DND-41 (cell line): Measurements from ENCODE around the gene KLHL3.

Experiments
- ATAC-seq: fragments of 200-7000 bp; cut with Tn5 transposase; 3 replicates; pipeline ENCODE4 v1.9.1; 2021; ENCODE audit warnings: low read depth; ENCODE audit not compliant: insufficient read depth
- DNase-seq: peaks from one replicate; pipeline ENCODE4 v3.0.0-alpha.2; 2020
- H2AFZ ChIP-seq: 2 replicates; pipeline ENCODE4 v1.6.0; 2012; ENCODE audit warnings: low read depth, low read length
- H3K27ac ChIP-seq: 2 replicates; pipeline ENCODE4 v1.5.1; 2012; ENCODE audit warnings: low read length, inconsistent platforms
- H3K27me3 ChIP-seq: fragments of 200-600 bp; sonication (generic); 2 replicates; pipeline ENCODE4 v1.6.0; 2012; ENCODE audit warnings: low read length, mild to moderate bottlenecking, inconsistent platforms; ENCODE audit not compliant: insufficient read depth, poor library complexity
- H3K36me3 ChIP-seq: 2 replicates; pipeline ENCODE4 v1.5.1; 2012; ENCODE audit warnings: low read length, inconsistent platforms; ENCODE audit not compliant: insufficient read depth
- H3K4me1 ChIP-seq: 2 replicates; pipeline ENCODE4 v1.5.1; 2012; ENCODE audit warnings: mild to moderate bottlenecking, low read length; ENCODE audit not compliant: insufficient read depth
- H3K4me2 ChIP-seq: 2 replicates; pipeline ENCODE4 v1.6.0; 2012; ENCODE audit warnings: mild to moderate bottlenecking, moderate library complexity, low read length, inconsistent platforms; ENCODE audit not compliant: insufficient read depth
- H3K4me3 ChIP-seq, 2 experiments: fragments of 200-600 bp in 1 of 2; shearing (Covaris generic) in 1 of 2; 2 replicates each; pipeline ENCODE4 v1.5.1; 2012 to 2016; ENCODE audit warnings: inconsistent platforms in 2 of 2, low read length in 2 of 2, mild to moderate bottlenecking in 2 of 2, low read depth in 1 of 2, moderate library complexity in 1 of 2
- H3K79me2 ChIP-seq: 2 replicates; pipeline ENCODE4 v1.6.0; 2012; ENCODE audit warnings: low read length, inconsistent platforms; ENCODE audit not compliant: insufficient read depth
- H3K9ac ChIP-seq: 2 replicates; pipeline ENCODE4 v1.6.0; 2012; ENCODE audit warnings: low read depth, mild to moderate bottlenecking, inconsistent platforms, low read length, moderate library complexity
- H3K9me3 ChIP-seq: 2 replicates; pipeline ENCODE4 v1.5.1; 2012; ENCODE audit warnings: low read length, moderate library complexity, mild to moderate bottlenecking, inconsistent platforms; ENCODE audit not compliant: insufficient read depth, severe bottlenecking
- H4K20me1 ChIP-seq: 2 replicates; pipeline ENCODE4 v1.6.0; 2012; ENCODE audit warnings: low read length; ENCODE audit not compliant: insufficient read depth
- CTCF ChIP-seq: IDR thresholded peaks from 2 replicates; pipeline ENCODE4 v1.5.1; 2012; ENCODE audit warnings: borderline replicate concordance, low read length, moderate library complexity, mild to moderate bottlenecking; ENCODE audit not compliant: poor library complexity, severe bottlenecking; ENCODE audit errors: extremely low read depth
- EZH2 ChIP-seq: IDR thresholded peaks from 3 replicates; pipeline ENCODE4 v1.6.1; 2012; ENCODE audit warnings: borderline replicate concordance, low read depth, mild to moderate bottlenecking, moderate library complexity, low read length, inconsistent platforms; ENCODE audit not compliant: severe bottlenecking

KLHL3 gene

GRCh38 chr5:137752905-137753690 is 17.2 kb upstream of the KLHL3 start:
- peaks cover 36% of the 10 kb centered on the region for H3K36me3 ChIP-seq
- no peaks in the 10 kb centered on the region for H3K9me3 ChIP-seq
- H4K20me1 ChIP-seq = peaks cover 56% of the 10 kb centered on the region
- H2AFZ ChIP-seq = no peak overlapping the region
- H3K4me2 ChIP-seq = peak overlapping the region; percentile 87
- peak overlapping the region; percentile 89 for H3K9ac ChIP-seq
- H3K4me1 ChIP-seq = peaks cover 36% of the 10 kb centered on the region
- no peaks in the 10 kb centered on the region for H3K27me3 ChIP-seq
- no peak for TF ChIP-seq EZH2
- TF ChIP-seq CTCF = no peak
- DNase-seq (peak; percentile 54), ATAC-seq (no peak)
- H3K4me3 ChIP-seq = peak overlapping the region; percentile 78 to 83
- H3K27ac ChIP-seq = peak overlapping the region; percentile 100
- H3K79me2 ChIP-seq = peaks cover 49% of the 10 kb centered on the region

- DNase-seq = no peak
- peak overlapping the region; percentile 89 for H3K9ac ChIP-seq
- TF ChIP-seq EZH2 (no peak), CTCF (peak; percentile 72)
- peak overlapping the region; percentile 78 to 83; a peak in 3 of 4 replicates for H3K4me3 ChIP-seq
- peak overlapping the region; percentile 87 for H3K4me2 ChIP-seq
- ATAC-seq = no peak
- peaks cover 67% of the 10 kb centered on the region for H4K20me1 ChIP-seq
- H3K27ac ChIP-seq = no peak overlapping the region; the same call in 1 of the 2 replicates
- peaks cover 36% of the 10 kb centered on the region for H3K36me3 ChIP-seq
- H3K4me1 ChIP-seq = peaks cover 36% of the 10 kb centered on the region
- H3K9me3 ChIP-seq = no peaks in the 10 kb centered on the region
- H3K27me3 ChIP-seq = no peaks in the 10 kb centered on the region
- no peak overlapping the region for H2AFZ ChIP-seq
- peaks cover 49% of the 10 kb centered on the region for H3K79me2 ChIP-seq
These were observed 16.1 kb upstream of the KLHL3 start for GRCh38 chr5:137751869-137752491.

GRCh38 chr5:137750436-137750835 is 14.5 kb upstream of the KLHL3 start:
- H3K4me1 ChIP-seq = peaks cover 35% of the 10 kb centered on the region
- H3K4me2 ChIP-seq = peak overlapping the region; percentile 87; the same call in 1 of the 2 replicates
- DNase-seq (no peak), ATAC-seq (no peak)
- peaks cover 36% of the 10 kb centered on the region for H3K36me3 ChIP-seq
- H3K9ac ChIP-seq = no peak overlapping the region
- H3K27ac ChIP-seq = no peak overlapping the region
- H3K9me3 ChIP-seq = no peaks in the 10 kb centered on the region
- no peaks in the 10 kb centered on the region for H3K27me3 ChIP-seq
- H4K20me1 ChIP-seq = peaks cover 68% of the 10 kb centered on the region
- no peak overlapping the region for H2AFZ ChIP-seq
- peak overlapping the region in 1 of 2 experiments; percentile 10; a peak in 1 of 4 replicates for H3K4me3 ChIP-seq
- TF ChIP-seq EZH2 (no peak), CTCF (no peak)
- peaks cover 49% of the 10 kb centered on the region for H3K79me2 ChIP-seq
